ENCODE data around the gene RAB20. TPM values are rescaled to one million over a fixed set of nuclear protein-coding genes. Genes with fewer than 3 reads are reported as not detected.

Gene RAB20
- total and polyA plus RNA-seq, 10 of the 15 experiments (the other 5 are each of a cell fraction or from before 2014, with no cell fraction given) = 0.48 to 33.1 (median 9.6) TPM

- TF ChIP-seq ZBTB40 (IDR thresholded peaks at IDR 0.05; ENCODE audit: borderline replicate concordance) (peak; percentile 55; the same call in 1 of the 2 replicates), IRF4 (IDR thresholded peaks at IDR 0.05; ENCODE audit: low read depth, low read length) (peak; percentile 84), CBFB (IDR thresholded peaks at IDR 0.05; ENCODE audit: low read depth) (peak; percentile 87; the same call in 1 of the 2 replicates), NR2F1 (conservative IDR thresholded peaks at IDR 0.05) (peak; percentile 77), GABPA (IDR thresholded peaks at IDR 0.05; ENCODE audit: low read depth) (peak; percentile 75), NR2C1 (IDR thresholded peaks at IDR 0.05) (peak; percentile 40; the same call in 1 of the 2 replicates), SP1 (IDR thresholded peaks at IDR 0.05; ENCODE audit: low read depth, low read length) (peak; percentile 30), DPF2 (IDR thresholded peaks at IDR 0.05) (peak; percentile 53; the same call in 1 of the 2 replicates), HDAC6 (IDR thresholded peaks at IDR 0.05; ENCODE audit: unreplicated experiment) (no peak), NBN (IDR thresholded peaks at IDR 0.05) (0 out of 2 replicates have a peak, but pooled peaks have one; percentile 33), IKZF1 (conservative IDR thresholded peaks at IDR 0.05) (peak; percentile 87), EGR1 (IDR thresholded peaks at IDR 0.05; ENCODE audit: borderline replicate concordance in 1 of 2, low read depth in 2 of 2, low read length in 2 of 2) (peak in 1 of 2 experiments; percentile 54; a peak in 1 of 3 replicates), SUPT20H (IDR thresholded peaks at IDR 0.05; ENCODE audit: borderline replicate concordance, control insufficient read depth, low read depth, low read length) (no peak), SPI1 (IDR thresholded peaks at IDR 0.05; ENCODE audit: borderline replicate concordance, insufficient read depth, low read depth, low read length) (peak; percentile 81), IRF5 (IDR thresholded peaks at IDR 0.05; ENCODE audit: borderline replicate concordance) (no peak), E2F4 (IDR thresholded peaks at IDR 0.05; ENCODE audit: low read depth, low read length) (no peak), TBL1XR1 (IDR thresholded peaks at IDR 0.05; ENCODE audit: low read depth, low read length) (peak; percentile 50; the same call in 1 of the 2 replicates), TCF3 (IDR thresholded peaks at IDR 0.05; ENCODE audit: borderline replicate concordance, insufficient read depth, low read depth, low read length) (peak; percentile 52; the same call in 1 of the 2 replicates), SIN3A (IDR thresholded peaks at IDR 0.05; ENCODE audit: low read depth, low read length) (no peak), BACH1 (IDR thresholded peaks at IDR 0.05; ENCODE audit: borderline replicate concordance) (peak; percentile 41; the same call in 1 of the 2 replicates), KLF5 (IDR thresholded peaks at IDR 0.05; ENCODE audit: partially characterized antibody) (no peak)
Measured at GRCh38 chr13:110575322-110576069, 14.0 kb upstream of the RAB20 start (continued).
